GM12891 (cell line): ENCODE data around the gene DNAH17.

Experiments
- DNase-seq: peaks from one replicate; pipeline ENCODE4 v3.0.0; 2011; ENCODE audit warnings: low spot score; ENCODE audit not compliant: insufficient read length
- FAIRE-seq: peaks from 2 replicates; lab custom pipeline; 2011; peaks lifted over from hg19 to GRCh38; lab: Jason Lieb, UNC
- PAX5 ChIP-seq: IDR thresholded peaks from 2 replicates; pipeline ENCODE4 v1.6.1; 2011; ENCODE audit warnings: low read length, moderate library complexity, mild to moderate bottlenecking; ENCODE audit not compliant: insufficient read depth, severe bottlenecking
- POLR2A ChIP-seq: IDR thresholded peaks from 2 replicates; pipeline ENCODE4 v1.6.1; 2011; ENCODE audit warnings: low read depth, low read length, control low read depth
- POLR2AphosphoS5 ChIP-seq: IDR thresholded peaks from 2 replicates; pipeline ENCODE4 v1.6.1; 2011; ENCODE audit warnings: low read depth, low read length, control low read depth
- POU2F2 ChIP-seq: IDR thresholded peaks from 2 replicates; pipeline ENCODE4 v1.6.1; 2011; ENCODE audit warnings: low read depth, mild to moderate bottlenecking, control low read depth, low read length, moderate library complexity
- SPI1 ChIP-seq: IDR thresholded peaks from 2 replicates; pipeline ENCODE4 v1.6.1; 2011; ENCODE audit warnings: low read depth, low read length, control low read depth
- TAF1 ChIP-seq: IDR thresholded peaks from 2 replicates; pipeline ENCODE4 v1.6.1; 2011; ENCODE audit warnings: low read depth, low read length, control low read depth

The DNAH17 gene

DNA sequence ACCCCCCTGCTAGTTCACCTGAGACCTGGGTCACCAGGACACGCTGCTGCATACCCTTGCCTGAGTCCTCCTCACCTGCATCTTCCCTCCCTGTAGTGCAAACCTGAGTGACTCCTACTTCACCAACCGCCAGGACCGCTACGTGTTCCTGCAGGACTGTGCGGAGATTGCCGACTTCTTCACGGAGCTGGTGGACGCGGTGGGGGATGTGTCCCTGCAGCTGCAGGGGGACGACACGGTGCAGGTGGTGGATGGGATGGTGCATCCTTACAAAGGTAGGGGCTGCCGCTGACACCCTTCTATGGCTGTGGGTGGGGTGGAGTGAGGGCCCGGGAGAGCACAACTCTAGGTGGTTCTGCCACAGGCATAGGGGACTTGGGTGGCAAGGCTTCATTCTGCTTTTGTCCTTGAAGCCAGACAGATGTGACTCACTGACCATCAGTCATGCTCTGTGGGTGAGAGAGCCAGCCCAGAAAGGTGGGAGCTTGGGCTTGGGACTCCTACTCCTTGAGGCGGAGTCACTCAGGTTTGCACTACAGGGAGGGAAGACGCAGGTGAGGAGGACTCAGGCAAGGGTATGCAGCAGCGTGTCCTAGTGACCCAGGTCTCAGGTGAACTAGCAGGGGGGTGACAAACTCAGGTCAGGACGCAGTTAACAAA is 176.5 kb downstream of the DNAH17 start:
- DNase-seq (no peak), FAIRE-seq (no peak)
- TF ChIP-seq PAX5: no peak
- TF ChIP-seq TAF1: no peak
- no peak for TF ChIP-seq SPI1
- TF ChIP-seq POLR2A: no peak
- TF ChIP-seq POLR2AphosphoS5: no peak
- no peak for TF ChIP-seq POU2F2

GRCh38 chr17:78399693-78400144 is 177.5 kb downstream of the DNAH17 start:
- DNase-seq (no peak), FAIRE-seq (no peak)
- TF ChIP-seq POU2F2 (no peak), PAX5 (no peak), POLR2A (no peak), SPI1 (no peak), TAF1 (no peak), POLR2AphosphoS5 (no peak)

DNA sequence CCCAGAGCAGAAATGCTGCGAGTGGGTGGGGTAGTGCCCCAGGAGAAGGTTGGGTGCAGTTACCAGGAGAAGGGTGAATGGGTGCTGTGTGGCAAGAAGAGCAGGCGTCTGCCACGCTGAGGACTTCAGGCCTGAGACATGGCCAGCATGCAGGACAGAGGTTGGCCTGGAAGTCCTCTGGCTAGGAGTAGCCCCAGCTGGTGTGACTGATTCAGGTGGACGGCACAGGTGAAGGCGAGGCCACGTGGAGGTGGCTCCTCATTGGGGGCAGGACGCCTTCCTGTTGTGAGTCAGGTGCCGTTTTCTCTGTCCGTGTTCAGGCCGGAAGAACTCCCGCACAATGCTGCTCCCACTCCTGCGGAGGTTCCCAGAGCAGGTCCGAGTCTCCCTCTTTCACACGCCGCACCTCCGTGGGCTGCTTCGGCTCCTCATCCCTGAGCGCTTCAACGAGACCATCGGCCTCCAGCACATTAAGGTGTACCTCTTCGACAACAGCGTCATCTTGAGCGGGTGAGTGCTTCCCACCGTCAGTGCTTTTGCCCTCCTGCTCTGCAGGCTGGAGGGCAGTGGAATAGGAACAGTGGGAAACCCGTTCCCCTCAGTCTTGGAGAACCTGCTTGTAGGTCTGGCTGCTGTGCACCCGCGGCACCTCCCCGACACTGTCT is 178.0 kb downstream of the DNAH17 start:
- DNase-seq (no peak), FAIRE-seq (no peak)
- no peak for TF ChIP-seq SPI1
- TF ChIP-seq PAX5: no peak
- no peak for TF ChIP-seq POLR2A
- no peak for TF ChIP-seq TAF1
- no peak for TF ChIP-seq POU2F2
- TF ChIP-seq POLR2AphosphoS5: no peak

DNA sequence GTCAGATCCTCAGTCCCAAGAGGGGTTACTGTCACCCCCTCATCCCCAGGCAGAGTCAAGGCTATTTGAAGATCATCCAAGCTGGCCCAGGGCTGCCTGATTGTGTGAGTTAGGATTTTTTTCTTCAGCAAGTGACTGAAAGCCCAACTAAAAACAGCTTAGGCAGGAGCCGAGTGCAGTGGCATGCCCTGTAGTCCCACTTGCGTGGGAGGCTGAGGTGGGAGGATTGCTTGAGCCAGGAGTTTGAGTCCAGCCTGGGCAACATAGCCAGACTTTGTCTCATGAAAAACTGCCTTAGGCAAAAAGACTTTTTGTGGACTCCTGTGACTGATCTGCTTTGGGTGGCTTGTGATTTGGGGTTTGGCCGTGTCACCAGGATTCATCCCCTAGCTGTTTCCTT is 178.8 kb downstream of the DNAH17 start:
- FAIRE-seq: no peak

GRCh38 chr17:78397681-78398101 is 179.5 kb downstream of the DNAH17 start:
- TF ChIP-seq POLR2AphosphoS5 (no peak), TAF1 (no peak), POLR2A (no peak), SPI1 (no peak), POU2F2 (no peak), PAX5 (no peak)
- FAIRE-seq (no peak), DNase-seq (no peak)

More for the DNA sequence above, 178.8 kb downstream of the DNAH17 start:
- no peak for DNase-seq
- TF ChIP-seq SPI1: no peak
- TF ChIP-seq TAF1: no peak
- no peak for TF ChIP-seq PAX5
- TF ChIP-seq POLR2AphosphoS5: no peak
- TF ChIP-seq POLR2A: no peak
- no peak for TF ChIP-seq POU2F2

DNA sequence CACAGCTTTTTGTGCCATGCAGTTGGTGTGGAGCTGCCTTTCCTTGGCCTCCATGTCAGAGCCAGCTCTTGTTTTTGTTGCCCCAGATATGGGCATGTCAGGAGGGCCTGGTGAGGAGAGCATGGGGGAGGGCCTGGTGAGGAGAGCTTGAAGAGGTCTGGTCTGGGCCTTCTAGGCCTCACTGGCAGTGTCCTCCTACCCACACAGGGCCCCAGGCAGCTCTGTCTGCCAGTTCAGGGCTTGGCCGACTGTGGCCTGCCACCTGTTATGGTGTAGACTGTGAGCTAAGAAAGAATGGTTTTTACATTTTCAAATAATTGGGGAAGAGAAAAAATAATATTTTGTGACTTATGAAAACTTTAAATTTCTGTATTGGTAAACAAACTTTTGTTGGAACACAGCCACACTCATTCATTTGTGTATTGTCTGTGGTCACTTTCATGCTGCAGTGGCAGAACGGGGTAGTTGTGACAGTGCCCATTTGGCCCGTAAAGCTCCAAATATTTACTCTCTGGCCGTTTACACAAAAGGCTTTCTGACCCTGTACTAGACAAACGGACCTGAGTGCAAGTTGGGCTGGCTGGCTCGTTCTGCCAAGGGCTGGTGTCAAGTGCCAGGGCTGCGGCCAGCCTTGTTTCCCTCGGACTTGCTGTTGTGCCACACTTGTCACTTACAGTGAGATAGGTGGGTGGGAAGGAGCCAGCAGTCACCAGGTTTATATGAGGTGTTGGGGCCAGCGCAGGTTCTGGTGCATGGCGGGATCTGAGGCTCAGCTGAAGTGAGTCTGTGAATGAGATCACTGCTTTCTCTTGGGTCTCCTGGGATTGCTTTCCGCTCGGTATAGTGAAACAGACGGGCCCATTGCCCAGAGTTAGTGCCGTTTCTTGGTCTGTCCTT is 180.5 kb downstream of the DNAH17 start:
- no peak for FAIRE-seq
- TF ChIP-seq PAX5: no peak
- no peak for TF ChIP-seq SPI1
- TF ChIP-seq POU2F2: no peak
- no peak for TF ChIP-seq POLR2AphosphoS5
- TF ChIP-seq POLR2A: no peak
- TF ChIP-seq TAF1: no peak
- DNase-seq: no peak

DNA sequence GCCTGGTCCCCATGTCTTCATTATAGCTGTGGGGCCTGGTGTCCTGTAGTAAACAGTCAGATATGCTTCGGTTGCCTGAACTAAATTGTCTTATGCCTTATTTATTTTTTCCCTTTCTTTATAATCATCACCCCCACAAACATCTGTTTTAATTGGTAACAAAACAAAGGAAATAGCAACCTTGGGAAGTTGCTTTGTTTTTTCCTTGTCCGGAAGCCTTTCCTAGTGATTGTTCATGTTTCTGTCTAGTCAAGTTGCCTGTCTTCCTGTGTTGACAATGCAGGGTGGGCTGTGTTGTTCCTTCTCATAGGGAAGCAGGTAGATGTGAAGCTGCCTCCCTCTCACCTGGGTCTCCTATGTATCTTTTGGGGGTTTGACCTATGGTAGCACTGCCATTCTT is 182.0 kb downstream of the DNAH17 start:
- FAIRE-seq (no peak), DNase-seq (no peak)
- TF ChIP-seq POU2F2: no peak
- TF ChIP-seq POLR2A: no peak

- TF ChIP-seq POLR2AphosphoS5 (no peak), POLR2A (no peak), SPI1 (no peak), PAX5 (no peak), TAF1 (no peak), POU2F2 (no peak)
- FAIRE-seq: no peak
- DNase-seq: no peak
Measured at GRCh38 chr17:78394209-78394608, 183.0 kb downstream of the DNAH17 start.

GRCh38 chr17:78393575-78393974 is 183.6 kb downstream of the DNAH17 start:
- no peak for FAIRE-seq
- DNase-seq: no peak
- TF ChIP-seq PAX5: no peak
- TF ChIP-seq TAF1: no peak
- no peak for TF ChIP-seq POU2F2
- TF ChIP-seq SPI1: no peak
- no peak for TF ChIP-seq POLR2A
- no peak for TF ChIP-seq POLR2AphosphoS5

GRCh38 chr17:78392295-78392694 is 184.9 kb downstream of the DNAH17 start:
- DNase-seq (no peak), FAIRE-seq (no peak)
- TF ChIP-seq POU2F2 (no peak), SPI1 (no peak), PAX5 (no peak), POLR2AphosphoS5 (no peak), TAF1 (no peak), POLR2A (no peak)
